SKM-1 treated with dmso at 0.1 percent for 144 hours (cell line): ENCODE data around the gene SNORC.
"Not testable (repeated sequence)": the region's sequence is repeated elsewhere in the genome, so short reads cannot be mapped to it uniquely, and the experiment has no call there.

Experiments used
- DNase-seq: peaks from one replicate; lab custom pipeline; 2025; ENCODE audit not compliant: unreplicated experiment; lab: John Stamatoyannopoulos, UW

The SNORC gene

GRCh38 chr2:232894746-232895145 lies 24.7 kb downstream of the SNORC start:
- DNase-seq, result no peak

GRCh38 chr2:232896111-232896510 lies 26.0 kb downstream of the SNORC start:
- no peak for DNase-seq

GRCh38 chr2:232896720-232897597 lies 26.9 kb downstream of the SNORC start:
- DNase-seq, result no peak

- no peak for DNase-seq
These were observed 27.7 kb downstream of the SNORC start for GRCh38 chr2:232897598-232898408.

- DNase-seq, result no peak
These were observed 28.8 kb downstream of the SNORC start for GRCh38 chr2:232898592-232899543.

- no peak for DNase-seq
These were observed 31.0 kb downstream of the SNORC start for GRCh38 chr2:232900811-232901735.

- DNase-seq, result peak; percentile 61
These were observed 31.9 kb downstream of the SNORC start for GRCh38 chr2:232901736-232902578.

- DNase-seq, result no peak
These were observed 33.9 kb downstream of the SNORC start for GRCh38 chr2:232903989-232904388.

GRCh38 chr2:232906867-232907717 lies 37.0 kb downstream of the SNORC start:
- not testable (repeated sequence) for DNase-seq

GRCh38 chr2:232907718-232908085 lies 37.6 kb downstream of the SNORC start:
- not testable (repeated sequence) for DNase-seq

GRCh38 chr2:232908695-232909094 lies 38.6 kb downstream of the SNORC start:
- no peak for DNase-seq

- DNase-seq, result no peak
These were observed 40.3 kb downstream of the SNORC start for GRCh38 chr2:232910376-232910775.

- no peak for DNase-seq
These were observed 41.7 kb downstream of the SNORC start for GRCh38 chr2:232911712-232912277.

GRCh38 chr2:232913903-232914302 lies 43.8 kb downstream of the SNORC start:
- no peak for DNase-seq

- DNase-seq, result no peak
These were observed 49.1 kb downstream of the SNORC start for GRCh38 chr2:232919141-232919540.

GRCh38 chr2:232920055-232920454 lies 50.0 kb downstream of the SNORC start:
- no peak for DNase-seq

- no peak for DNase-seq
These were observed 50.7 kb downstream of the SNORC start for GRCh38 chr2:232920760-232921159.

- no peak for DNase-seq
These were observed 54.4 kb downstream of the SNORC start for GRCh38 chr2:232924433-232924832.
